K562 (cell line): Measurements from ENCODE around the gene MYO15A.

Experiments
- FOXA1 ChIP-seq: fragments of 450-650 bp; IDR thresholded peaks from 2 replicates; pipeline ENCODE4 v1.6.1; 2016; ENCODE audit warnings: mild to moderate bottlenecking, borderline replicate concordance
- FUS ChIP-seq: fragments of 200-400 bp; formaldehyde crosslinking; optimal IDR thresholded peaks from 2 replicates; pipeline ENCODE3; 2017; ENCODE audit warnings: low read depth, low read length
- KAT7 ChIP-seq: sonication (generic); formaldehyde crosslinking; IDR thresholded peaks from 2 replicates; pipeline ENCODE4 v1.8.0; 2022; ENCODE audit warnings: missing genetic modification reagents, mild to moderate bottlenecking, borderline replicate concordance
- PHF20 ChIP-seq: fragments of 450-650 bp; IDR thresholded peaks from 2 replicates; pipeline ENCODE4 v1.6.1; 2018; ENCODE audit not compliant: partially characterized antibody
- POLR2A ChIP-seq: fragments of 450-650 bp; conservative IDR thresholded peaks from 2 replicates; pipeline ENCODE4 v1.6.1; 2016
- ZNF274 ChIP-seq: IDR thresholded peaks from 2 replicates; pipeline ENCODE4 v1.6.1; 2011; ENCODE audit warnings: low read depth, mild to moderate bottlenecking, low read length, moderate library complexity, borderline replicate concordance
- TF ChIP-seq, protein P1 (sequence below): fragments of 250-450 bp; sonication (Bioruptor Pico); IDR thresholded peaks from 2 replicates; pipeline ENCODE4 v1.8.0; 2021; ENCODE audit warnings: moderate library complexity, mild to moderate bottlenecking, inconsistent platforms
- TF ChIP-seq, protein P2 (sequence below), 2 experiments: fragments of 450-650 bp; IDR thresholded peaks; 2 replicates each; pipeline ENCODE4 v1.6.1; 2016; ENCODE audit warnings: mild to moderate bottlenecking in 2 of 2, borderline replicate concordance in 1 of 2, low read depth in 1 of 2, moderate library complexity in 1 of 2
- TF ChIP-seq, protein P3 (sequence below): sonication (generic); formaldehyde crosslinking; IDR thresholded peaks from 2 replicates; pipeline ENCODE4 v1.8.0; 2022; ENCODE audit warnings: mild to moderate bottlenecking, low read depth, missing genetic modification reagents
- TF ChIP-seq, protein P4 (sequence below): fragments of 250-450 bp; sonication (Bioruptor Pico); IDR thresholded peaks from 2 replicates; pipeline ENCODE4 v1.5.0; 2020; ENCODE audit warnings: mild to moderate bottlenecking
- TF ChIP-seq, protein P5 (sequence below), 2 experiments: IDR thresholded peaks; 2 replicates each; pipeline ENCODE4 v1.6.1; 2011; ENCODE audit warnings: borderline replicate concordance in 1 of 2, control low read depth in 1 of 2, low read depth in 1 of 2, low read length in 1 of 2, mild to moderate bottlenecking in 1 of 2, mixed read lengths in 1 of 2, moderate library complexity in 1 of 2; ENCODE audit not compliant: insufficient read depth in 1 of 2, insufficient read length in 1 of 2, poor library complexity in 1 of 2, severe bottlenecking in 1 of 2; ENCODE audit errors: extremely low read depth in 1 of 2

DNA sequence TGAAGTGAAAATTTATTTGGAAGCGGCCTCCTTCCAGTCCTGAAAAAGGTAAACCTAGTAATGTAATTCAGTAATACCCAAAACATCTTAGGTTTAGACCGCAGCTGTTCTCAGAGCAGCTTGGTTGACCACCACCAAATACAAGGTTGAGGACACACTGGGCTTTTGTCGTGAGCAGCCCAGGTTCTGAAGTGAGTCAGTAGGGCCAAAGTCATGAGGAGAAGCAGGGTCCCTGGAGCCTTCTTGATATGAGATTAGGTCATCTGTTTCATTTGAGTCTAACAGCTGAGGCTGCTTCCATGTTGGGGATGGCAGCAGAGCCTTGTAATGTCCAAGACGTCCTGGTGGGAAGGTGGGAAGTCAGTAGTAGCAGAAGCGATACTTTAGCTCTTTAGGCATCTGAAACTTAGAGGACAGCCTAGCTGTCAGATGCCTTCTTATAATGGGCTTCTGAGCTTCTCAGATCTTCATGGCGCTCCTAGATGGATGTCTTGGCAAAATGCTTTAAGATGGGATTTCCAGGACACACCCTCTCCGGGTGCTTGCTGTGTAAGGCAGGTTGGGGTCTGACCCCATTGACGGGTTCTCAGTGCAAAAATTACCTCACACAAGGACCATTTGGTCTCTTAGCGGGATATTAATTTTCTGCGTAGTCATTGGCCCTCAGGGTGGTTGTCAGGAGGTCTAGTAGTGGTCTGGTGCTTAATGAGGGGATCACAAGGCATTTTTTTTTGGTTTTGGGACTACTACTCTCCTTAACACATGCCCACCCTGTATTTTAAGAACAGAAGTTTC lies 77.5 kb downstream of the MYO15A start:
- TF ChIP-seq, protein P1, sequence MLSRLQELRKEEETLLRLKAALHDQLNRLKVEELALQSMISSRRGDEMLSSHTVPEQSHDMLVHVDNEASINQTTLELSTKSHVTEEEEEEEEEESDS (CRISPR knock-in tag): no peak
- TF ChIP-seq FUS (no peak), PHF20 (no peak), ZNF274 (no peak), FOXA1 (no peak), POLR2A (no peak), KAT7 (CRISPR knock-in tag) (no peak)
- TF ChIP-seq, protein P2, sequence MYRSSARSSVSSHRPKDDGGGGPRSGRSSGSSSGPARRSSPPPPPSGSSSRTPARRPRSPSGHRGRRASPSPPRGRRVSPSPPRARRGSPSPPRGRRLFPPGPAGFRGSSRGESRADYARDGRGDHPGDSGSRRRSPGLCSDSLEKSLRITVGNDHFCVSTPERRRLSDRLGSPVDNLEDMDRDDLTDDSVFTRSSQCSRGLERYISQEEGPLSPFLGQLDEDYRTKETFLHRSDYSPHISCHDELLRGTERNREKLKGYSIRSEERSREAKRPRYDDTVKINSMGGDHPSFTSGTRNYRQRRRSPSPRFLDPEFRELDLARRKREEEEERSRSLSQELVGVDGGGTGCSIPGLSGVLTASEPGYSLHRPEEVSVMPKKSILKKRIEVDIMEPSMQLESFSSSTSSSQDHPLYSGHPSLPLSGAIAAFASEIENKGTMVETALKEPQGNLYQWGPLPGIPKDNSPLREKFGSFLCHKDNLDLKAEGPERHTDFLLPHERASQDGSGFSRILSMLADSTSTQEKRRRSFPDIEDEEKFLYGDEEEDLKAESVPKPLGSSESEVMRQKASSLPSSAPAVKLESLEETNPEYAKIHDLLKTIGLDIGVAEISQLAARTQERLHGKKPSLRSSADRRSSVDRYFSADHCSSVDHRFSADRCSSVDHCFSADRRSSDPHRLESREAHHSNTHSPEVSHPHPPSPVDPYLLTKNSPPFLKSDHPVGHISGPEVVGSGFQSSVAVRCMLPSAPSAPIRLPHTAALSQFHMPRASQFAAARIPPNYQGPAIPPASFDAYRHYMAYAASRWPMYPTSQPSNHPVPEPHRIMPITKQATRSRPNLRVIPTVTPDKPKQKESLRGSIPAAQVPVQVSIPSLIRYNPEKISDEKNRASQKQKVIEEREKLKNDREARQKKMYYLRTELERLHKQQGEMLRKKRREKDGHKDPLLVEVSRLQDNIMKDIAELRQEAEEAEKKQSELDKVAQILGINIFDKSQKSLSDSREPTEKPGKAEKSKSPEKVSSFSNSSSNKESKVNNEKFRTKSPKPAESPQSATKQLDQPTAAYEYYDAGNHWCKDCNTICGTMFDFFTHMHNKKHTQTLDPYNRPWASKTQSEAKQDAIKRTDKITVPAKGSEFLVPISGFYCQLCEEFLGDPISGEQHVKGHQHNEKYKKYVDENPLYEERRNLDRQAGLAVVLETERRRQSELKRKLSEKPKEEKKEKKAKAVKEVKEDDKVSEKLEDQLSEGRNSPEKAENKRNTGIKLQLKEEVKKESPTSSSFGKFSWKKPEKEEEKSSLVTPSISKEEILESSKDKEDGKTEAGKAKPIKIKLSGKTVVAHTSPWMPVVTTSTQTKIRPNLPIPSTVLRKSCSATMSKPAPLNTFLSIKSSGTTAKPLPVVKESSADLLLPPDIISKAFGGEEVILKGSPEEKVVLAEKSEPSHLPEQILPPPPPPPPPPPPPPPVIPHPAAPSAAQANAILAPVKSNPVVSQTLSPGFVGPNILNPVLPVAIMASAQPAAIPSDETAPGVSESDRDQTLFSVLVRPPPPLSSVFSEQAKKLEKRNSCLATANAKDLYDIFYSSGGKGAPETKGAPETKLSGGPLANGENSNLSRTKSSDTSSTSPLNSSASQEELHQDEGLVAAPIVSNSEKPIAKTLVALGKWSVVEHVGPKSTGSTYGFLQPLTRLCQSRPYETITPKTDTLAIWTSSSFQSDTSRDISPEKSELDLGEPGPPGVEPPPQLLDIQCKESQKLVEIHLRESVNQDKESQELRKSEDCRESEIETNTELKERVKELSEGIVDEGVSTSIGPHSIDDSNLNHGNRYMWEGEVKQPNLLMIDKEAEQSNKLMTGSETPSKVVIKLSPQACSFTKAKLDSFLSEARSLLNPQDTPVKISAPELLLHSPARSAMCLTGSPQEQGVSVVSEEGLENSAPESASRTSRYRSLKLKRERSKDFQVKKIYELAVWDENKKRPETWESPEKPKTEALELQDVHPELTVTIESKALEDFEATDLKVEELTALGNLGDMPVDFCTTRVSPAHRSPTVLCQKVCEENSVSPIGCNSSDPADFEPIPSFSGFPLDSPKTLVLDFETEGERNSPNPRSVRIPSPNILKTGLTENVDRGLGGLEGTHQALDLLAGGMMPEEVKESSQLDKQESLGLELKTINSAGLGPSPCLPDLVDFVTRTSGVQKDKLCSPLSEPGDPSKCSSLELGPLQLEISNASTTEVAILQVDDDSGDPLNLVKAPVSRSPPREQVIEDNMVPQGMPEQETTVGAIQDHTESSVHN (IDR thresholded peaks at IDR 0.05; ENCODE audit: borderline replicate concordance in 1 of 2, low read depth in 1 of 2): no peak
- TF ChIP-seq, protein P3, sequence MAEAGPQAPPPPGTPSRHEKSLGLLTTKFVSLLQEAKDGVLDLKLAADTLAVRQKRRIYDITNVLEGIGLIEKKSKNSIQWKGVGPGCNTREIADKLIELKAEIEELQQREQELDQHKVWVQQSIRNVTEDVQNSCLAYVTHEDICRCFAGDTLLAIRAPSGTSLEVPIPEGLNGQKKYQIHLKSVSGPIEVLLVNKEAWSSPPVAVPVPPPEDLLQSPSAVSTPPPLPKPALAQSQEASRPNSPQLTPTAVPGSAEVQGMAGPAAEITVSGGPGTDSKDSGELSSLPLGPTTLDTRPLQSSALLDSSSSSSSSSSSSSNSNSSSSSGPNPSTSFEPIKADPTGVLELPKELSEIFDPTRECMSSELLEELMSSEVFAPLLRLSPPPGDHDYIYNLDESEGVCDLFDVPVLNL (CRISPR knock-in tag): no peak
- TF ChIP-seq, protein P4, sequence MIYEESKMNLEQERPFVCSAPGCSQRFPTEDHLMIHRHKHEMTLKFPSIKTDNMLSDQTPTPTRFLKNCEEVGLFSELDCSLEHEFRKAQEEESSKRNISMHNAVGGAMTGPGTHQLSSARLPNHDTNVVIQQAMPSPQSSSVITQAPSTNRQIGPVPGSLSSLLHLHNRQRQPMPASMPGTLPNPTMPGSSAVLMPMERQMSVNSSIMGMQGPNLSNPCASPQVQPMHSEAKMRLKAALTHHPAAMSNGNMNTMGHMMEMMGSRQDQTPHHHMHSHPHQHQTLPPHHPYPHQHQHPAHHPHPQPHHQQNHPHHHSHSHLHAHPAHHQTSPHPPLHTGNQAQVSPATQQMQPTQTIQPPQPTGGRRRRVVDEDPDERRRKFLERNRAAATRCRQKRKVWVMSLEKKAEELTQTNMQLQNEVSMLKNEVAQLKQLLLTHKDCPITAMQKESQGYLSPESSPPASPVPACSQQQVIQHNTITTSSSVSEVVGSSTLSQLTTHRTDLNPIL: no peak
- TF ChIP-seq, protein P5, sequence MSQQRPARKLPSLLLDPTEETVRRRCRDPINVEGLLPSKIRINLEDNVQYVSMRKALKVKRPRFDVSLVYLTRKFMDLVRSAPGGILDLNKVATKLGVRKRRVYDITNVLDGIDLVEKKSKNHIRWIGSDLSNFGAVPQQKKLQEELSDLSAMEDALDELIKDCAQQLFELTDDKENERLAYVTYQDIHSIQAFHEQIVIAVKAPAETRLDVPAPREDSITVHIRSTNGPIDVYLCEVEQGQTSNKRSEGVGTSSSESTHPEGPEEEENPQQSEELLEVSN (IDR thresholded peaks at IDR 0.05; ENCODE audit: borderline replicate concordance in 1 of 2, extremely low read depth in 1 of 2, insufficient read depth in 1 of 2, insufficient read length in 1 of 2, low read depth in 1 of 2, low read length in 1 of 2, poor library complexity in 1 of 2, severe bottlenecking in 1 of 2): no peak
